ENCODE results near the gene MTG1.
"Not testable (repeated sequence)": the region's sequence is repeated elsewhere in the genome, so short reads cannot be mapped to it uniquely, and the experiment has no call there.

MTG1 gene

GRCh38 chr10:133400624-133401424 is 6.9 kb downstream of the MTG1 start:
- DNase-seq, result no peak

GRCh38 chr10:133401500-133401899 is 7.5 kb downstream of the MTG1 start:
- DNase-seq, result no peak

- no peak for DNase-seq
Observed at GRCh38 chr10:133401981-133402725, 8.2 kb downstream of the MTG1 start.

GRCh38 chr10:133403359-133403758 is 9.4 kb downstream of the MTG1 start:
- DNase-seq, result no peak

GRCh38 chr10:133403784-133404183 is 9.8 kb downstream of the MTG1 start:
- no peak for DNase-seq

- peak; percentile 16 for DNase-seq
Observed at GRCh38 chr10:133405272-133405671, 11.3 kb downstream of the MTG1 start.

GRCh38 chr10:133405844-133406527 is 12.0 kb downstream of the MTG1 start:
- peak; percentile 47 for DNase-seq

GRCh38 chr10:133411523-133412380 is 17.8 kb downstream of the MTG1 start:
- no peak for DNase-seq

GRCh38 chr10:133412381-133412711 is 18.4 kb downstream of the MTG1 start:
- DNase-seq, result no peak

- DNase-seq, result not testable (repeated sequence)
Observed at GRCh38 chr10:133414401-133414800, 20.4 kb downstream of the MTG1 start.

- DNase-seq, result no peak
Observed at GRCh38 chr10:133415752-133416151, 21.8 kb downstream of the MTG1 start.

GRCh38 chr10:133418289-133418993 is 24.5 kb downstream of the MTG1 start:
- no peak for DNase-seq

GRCh38 chr10:133419211-133419950 is 25.4 kb downstream of the MTG1 start:
- no peak for DNase-seq

GRCh38 chr10:133420028-133420427 is 26.1 kb downstream of the MTG1 start:
- no peak for DNase-seq

- DNase-seq, result no peak
Observed at GRCh38 chr10:133420579-133420978, 26.6 kb downstream of the MTG1 start.

- no peak for DNase-seq
Observed at GRCh38 chr10:133421336-133422222, 27.6 kb downstream of the MTG1 start.

GRCh38 chr10:133422223-133422806 is 28.4 kb downstream of the MTG1 start:
- DNase-seq, result no peak

GRCh38 chr10:133422807-133423771 is 29.1 kb downstream of the MTG1 start:
- no peak for DNase-seq

Measured in fibroblast of skin of scalp (primary cell).